HuH-7.5 (cell line): ENCODE data around the gene FRMD3.
"Not testable (repeated sequence)": the region's sequence is repeated elsewhere in the genome, so short reads cannot be mapped to it uniquely, and the experiment has no call there.

ENCODE experiments used
- DNase-seq: peaks from one replicate; pipeline ENCODE4 v3.0.0; 2011; ENCODE audit warnings: low spot score

Gene FRMD3

DNA sequence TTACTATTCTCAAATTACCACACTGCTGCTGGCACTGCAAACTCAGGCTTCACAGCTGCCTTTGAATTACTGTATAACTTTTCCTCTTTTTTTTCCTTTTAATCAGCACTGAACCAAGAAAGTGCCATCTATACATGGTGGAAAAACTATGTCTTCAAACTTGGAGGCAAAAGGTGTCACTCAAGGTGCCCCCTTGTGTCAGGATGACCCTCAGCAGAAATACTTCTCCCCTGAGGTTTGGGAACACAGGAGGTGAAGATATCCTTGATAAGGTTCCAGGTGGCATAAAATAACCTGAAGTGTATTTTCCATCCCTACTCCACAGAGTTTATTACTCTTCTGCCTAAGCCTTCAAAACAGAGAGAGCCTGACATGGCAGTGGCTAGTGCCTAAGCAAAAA lies 14.5 kb downstream of the FRMD3 start:
- DNase-seq, result no peak

DNA sequence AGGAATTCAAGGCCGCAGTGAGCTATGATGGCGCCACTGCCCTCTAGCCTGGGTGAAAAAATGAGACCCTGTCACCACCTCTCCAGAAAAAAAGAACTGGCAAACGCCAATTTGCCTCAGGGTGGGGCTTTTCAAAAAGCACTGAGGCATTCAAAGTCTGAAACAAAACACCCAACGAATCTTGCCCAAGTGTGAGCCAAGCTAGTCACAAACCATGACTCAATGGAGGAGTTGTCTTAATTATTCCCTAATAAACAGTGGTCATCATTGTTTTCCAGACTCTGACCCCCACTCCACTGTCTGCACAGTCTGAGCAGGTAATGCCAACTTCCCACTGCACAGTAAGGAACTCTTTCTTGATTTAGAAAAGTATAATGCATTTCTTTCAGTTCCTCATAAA lies 16.8 kb downstream of the FRMD3 start:
- no peak for DNase-seq

DNA sequence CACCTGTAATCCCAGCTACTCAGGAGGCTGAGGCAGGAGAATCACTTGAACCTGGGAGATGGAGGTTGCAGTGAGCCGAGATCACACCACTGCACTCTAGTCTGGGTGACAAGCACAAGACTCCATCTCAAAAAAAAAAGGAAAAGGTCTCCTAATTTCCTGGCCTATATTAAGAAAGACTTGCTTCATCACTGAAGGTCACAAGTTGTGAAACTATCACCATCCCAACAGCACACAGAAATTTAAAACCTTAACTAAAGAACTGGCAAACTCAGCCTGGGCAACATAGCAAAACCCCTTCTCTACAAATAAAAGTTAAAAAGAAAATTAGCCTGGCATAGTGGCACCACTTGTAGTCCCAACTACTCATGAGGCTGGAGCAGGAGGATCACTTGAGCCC lies 17.2 kb downstream of the FRMD3 start:
- no peak for DNase-seq

DNA sequence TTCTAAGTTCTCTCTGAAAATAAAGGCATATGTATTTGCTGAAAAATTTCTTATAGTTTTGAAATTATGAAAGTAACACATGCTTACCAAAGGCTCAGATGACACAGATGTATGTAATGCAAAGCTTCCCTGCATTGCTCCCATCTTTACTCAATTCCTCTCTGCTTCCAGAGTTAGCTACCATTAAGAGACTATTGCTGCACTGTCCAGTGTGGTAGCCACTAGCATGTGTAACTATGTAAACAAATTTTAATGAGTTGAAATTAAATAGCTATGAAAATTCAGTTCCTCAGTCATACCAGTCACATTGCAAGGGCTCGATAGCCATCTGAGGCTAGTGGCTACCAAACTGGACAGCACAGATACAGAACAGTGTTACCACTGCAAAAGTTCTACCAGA lies 17.9 kb downstream of the FRMD3 start:
- no peak for DNase-seq

DNA sequence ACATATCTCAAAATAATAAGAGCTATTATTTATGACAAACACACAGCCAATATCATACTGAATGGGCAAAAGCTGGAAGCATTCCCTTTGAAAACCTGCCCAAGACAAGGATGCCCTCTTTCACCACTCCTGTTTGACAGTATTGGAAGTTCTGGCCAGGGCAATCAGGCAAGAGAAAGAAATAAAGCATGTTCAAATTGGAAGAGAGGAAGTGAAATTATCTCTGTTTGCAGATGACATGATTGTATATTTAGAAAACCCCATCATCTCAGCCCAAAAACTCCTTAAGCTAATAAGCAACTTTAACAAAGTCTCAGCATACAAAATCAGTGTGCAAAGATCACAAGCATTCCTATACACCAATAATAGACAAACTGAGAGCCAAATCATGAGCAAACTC lies 20.2 kb downstream of the FRMD3 start:
- not testable (repeated sequence) for DNase-seq

DNA sequence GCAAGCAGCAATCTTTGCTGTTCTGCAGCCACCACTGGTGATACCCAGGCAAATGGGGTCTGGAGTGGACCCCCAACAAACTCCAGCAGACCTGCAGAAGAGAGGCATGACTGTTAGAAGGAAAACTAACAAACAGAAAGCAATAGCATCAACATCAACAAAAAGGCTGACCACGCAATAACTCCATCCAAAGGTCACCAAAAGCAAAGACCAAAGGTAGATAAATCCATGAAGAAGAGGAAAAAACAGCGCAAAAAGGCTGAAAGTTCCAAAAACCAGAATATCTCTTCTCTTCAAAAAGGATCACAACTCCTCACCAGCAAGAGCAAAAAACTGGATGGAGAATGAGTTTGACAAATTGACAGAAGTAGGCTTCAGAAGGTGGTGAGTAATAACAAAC lies 23.4 kb downstream of the FRMD3 start:
- no peak for DNase-seq

DNA sequence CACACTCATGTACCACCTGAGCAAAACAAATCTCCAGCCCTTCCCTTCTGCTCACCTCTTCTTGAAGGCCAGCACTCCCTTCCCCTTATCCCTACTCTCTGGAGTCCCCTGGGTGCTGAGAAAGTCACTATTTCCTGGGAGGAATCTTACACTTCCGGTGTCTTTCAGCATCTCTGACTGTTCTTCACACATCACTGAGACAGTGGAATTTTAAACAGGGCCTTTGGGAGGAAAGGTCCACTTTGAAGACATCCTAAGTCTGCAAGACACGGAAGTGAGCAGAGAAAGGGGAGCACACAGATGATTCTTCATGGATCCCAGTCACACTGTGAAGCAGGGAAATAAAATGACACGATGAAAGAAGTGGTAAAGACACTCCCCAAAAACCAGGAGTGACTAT lies 25.6 kb downstream of the FRMD3 start:
- DNase-seq, result no peak

DNA sequence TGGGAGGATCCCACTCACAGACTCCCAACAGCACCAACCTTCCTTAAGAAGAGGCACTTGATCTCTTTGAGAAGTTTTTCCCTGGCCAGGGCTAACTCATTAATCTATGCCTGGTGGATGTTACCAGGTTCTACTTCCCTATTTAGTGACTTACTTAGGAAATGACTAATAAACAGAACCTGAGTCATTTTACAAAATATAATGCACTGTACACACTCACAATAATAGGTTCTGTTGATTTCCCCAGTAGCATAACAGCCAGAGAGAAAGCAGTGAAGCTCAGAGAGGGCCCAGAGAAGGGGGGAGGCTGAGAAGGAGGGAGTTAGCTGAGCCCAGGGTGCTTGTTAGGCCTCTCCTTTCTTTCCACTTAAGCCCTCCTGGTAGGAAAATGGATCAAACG lies 27.1 kb downstream of the FRMD3 start:
- no peak for DNase-seq

DNA sequence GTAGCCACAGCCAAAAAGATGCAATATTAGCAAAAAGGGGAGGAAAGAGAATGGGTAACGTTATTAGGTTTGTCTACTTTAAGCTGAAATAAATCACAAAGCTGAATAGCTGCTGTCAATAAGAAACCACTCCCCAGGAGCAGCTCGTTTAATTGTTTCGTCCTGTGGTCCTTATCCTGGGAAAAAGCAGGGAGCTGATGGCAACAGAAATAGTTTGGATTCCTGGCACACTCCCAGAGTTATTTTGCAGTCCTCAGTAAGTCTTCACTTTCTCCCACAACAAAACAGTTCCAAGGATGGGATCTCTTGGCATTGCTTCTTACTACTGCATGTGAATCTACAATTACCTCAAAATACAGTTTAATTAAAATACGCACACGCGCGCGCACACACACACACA lies 28.8 kb downstream of the FRMD3 start:
- no peak for DNase-seq

DNA sequence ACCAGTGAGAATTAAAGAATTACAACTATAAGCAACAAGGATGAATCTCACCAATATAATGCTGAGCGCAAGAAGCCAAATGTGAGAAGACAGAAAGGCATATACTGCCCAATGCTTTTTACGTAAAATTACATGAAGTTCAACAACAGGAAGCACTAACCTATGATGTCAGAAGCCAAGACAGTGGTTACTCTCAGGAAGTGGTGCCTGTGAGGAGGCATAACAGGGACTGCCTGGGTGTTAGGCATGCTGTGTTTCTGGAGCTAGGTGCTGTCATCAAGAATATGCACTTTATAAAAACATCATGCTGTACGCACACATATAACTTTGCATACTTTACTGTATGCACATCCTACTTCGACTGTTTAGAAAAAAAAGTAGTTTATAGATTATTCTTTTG lies 30.1 kb downstream of the FRMD3 start:
- DNase-seq, result no peak

DNA sequence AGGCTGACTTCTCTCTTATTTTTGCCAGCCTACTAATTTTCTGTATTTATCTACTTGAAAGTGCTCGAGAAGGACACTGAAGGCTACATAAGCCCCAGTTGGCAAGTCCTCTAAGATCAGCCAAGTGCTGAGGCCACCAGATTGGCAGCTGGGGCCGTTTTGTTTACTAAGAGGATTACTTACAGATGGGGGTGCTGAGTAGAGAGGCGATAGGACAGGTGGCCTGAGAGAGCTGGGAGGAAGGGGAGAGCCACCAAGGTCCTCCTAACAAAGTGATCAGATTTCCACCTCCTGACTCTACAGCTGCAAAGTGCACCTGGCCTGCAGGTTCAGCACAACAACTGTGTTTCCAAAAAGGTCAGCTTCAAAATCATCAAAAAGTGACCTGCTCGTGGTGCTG lies 32.9 kb downstream of the FRMD3 start:
- DNase-seq, result no peak

DNA sequence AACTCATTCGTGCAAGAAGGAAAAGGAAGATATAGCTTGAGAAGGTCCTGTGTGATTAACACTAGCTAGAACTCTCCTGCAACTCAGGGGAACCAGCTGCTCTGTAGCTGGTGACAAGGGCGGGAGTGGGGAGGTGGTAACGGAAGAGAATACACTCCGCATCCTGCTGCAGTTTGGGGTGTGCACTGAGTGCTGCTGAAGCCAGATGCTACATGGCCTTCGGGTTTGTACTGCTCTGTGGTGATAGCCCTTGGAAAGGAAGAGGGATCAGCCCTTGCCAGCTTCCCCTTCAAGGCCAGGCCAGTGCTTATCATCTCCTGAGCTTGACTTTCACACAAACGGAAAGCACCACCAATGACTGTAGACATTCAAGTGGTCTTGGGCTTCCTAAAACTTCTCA lies 34.3 kb downstream of the FRMD3 start:
- no peak for DNase-seq

DNA sequence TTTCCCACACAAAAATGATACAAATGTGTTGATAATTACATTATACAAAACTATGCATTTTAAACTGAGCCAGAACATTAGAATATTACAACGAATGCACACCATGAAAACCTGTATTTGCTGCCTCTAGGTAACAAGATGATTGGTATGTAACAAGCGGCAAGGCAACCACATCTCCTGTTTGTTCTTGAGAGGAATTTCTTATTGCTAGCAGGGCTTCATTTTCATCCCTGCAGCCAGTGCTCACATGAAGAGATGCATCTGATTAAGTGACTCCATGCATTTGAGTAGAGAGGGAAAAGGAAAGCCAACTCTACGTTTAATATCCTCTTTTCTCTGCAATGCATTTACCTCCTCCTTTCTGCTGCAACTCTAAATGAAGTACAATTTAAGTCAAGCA lies 36.6 kb downstream of the FRMD3 start:
- DNase-seq, result no peak

DNA sequence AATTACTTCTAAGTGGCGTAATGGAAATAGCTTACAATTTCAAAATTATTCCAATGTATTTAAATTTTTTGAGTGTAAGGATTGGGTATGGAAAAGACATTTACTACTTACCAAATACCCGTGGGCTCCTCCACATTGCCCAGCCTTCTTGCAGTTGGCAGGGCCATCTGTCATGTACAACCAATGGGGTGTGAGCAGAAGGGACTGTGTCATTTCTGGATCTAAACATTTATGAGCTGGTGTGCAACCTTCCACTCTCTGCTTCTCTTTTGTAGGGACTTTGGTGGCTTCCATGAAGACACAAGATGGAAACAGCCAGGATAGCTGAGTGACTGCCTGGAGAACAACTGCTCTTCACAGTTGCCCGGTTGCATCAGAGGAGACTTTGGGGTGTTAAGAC lies 40.8 kb downstream of the FRMD3 start:
- no peak for DNase-seq

DNA sequence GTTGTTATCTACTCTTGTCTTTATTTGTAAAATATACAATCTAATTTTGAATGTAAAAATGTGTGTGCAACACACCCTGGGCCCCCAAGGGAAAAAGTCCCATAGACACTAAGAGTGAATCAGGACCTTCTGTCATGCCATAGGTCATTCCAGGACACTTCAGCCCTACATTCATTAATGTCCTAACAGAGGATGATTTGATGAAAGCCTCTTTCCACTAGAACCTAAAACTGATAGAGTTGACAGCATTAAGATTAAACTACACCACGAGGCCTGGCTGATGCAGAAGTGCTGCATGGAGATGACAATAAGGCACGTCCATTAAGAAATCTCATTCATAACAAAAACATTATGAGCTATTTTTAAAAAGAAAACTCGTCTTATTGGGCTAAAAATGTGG lies 46.2 kb downstream of the FRMD3 start:
- no peak for DNase-seq

DNA sequence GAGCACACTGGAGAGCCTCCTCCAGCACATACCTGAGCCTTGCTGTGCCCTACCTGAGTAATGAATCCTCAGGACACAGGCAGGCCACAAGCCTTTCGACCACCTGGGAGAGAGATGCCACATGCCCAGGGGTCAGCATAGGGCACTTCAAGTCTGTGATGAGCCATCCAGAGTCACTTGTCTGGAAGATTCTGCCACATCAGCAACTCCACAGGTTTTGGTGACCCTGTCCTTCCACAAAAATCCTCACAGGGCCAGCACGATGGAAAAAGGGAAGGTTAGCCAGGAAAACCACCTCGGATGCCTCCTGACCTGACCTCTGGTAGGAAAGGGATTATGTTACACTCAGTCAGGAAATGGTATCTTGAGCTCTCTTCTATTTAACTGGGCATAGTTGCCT lies 46.8 kb downstream of the FRMD3 start:
- no peak for DNase-seq

DNA sequence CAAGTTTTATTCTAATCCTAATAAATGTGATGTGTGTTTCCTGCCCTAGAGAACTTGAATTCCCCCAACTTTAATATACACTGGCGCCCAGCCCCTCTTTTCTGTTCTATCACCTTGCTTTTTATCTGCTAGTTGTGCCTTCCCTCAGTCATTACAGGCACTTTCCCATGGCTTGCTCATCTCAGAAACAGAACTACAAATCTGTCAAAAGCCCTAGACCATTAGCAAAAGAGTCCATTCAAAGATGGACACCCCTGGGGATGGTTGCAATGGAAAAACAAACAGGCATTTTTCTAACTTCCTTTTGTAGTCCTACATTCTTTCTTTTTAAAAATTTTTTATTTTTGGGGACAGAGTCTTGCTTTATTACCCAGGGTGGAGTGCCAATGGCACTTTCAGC lies 48.2 kb downstream of the FRMD3 start:
- DNase-seq, result no peak

DNA sequence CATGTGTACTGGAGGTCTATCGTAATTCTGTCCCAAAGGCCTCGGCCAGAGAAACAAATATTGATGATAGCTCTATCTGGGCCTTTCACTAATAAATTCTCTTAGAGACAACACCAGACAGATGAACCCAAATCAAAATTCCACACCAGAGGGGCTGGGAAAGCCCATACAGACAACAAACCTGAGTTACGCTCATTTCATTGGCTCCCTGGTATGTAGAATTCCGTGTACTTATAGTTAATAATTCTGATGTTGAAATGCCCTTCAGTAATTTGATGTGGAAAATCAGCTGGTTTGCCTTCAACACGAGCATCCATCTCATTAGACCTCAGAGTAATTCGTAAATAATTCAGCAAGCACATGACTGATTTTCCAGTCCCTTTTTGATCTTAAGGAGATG lies 53.2 kb downstream of the FRMD3 start:
- no peak for DNase-seq

DNA sequence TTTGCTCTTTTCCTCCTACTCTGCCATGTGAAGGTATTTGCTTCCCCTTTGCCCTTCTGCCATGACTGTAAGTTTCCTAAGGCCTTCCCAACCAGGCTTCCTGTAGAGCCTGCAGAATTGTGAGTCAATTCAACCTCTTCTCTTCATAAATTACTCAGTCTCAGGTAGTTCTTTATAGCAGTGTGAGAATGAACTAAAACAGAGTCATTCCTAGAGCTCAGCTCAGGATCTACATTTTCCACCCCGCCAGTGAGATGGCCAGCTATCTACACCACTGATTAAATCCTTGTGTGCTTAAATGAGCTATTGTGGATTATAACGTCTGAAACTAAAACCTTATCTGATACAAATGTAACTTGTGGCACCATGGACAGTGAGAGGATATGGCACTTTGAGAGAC lies 55.0 kb downstream of the FRMD3 start:
- no peak for DNase-seq

DNA sequence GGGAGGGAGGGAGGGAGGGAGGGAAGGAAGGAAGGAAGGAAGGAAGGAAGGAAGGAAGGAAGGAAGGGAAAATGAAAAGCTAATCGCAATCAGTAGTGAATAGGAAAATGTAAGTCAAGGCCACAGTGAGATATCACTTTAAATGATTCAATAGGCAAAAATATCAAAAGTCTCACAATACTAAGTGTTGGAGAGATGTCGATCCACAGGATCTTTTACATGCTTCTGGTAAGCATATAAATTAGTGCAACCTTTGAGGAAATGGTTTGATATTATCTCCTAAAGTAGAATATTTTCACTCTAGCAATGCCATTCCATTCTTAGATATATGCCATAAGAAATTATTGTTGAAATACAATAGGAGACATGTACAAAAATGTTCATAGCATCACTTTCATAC lies 58.4 kb downstream of the FRMD3 start:
- no peak for DNase-seq

DNA sequence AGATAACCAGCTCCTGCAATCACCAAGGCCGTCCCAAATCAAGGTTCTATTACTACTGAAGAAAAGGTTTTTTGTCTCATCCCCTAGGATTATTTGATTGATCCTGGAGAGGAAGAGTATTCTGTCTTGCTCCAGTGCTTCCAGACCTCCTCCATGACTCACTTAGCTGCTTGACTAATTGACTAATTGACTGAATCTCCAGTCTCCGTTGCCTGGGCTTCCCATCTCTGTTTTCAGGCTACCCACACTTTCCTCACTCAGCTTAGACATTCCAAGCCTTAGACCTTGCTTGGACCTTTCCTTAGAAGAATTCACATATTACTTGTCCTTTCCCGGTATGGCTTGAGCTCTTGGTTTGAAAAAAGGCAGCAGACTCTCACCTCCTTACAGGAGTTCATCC lies 60.6 kb downstream of the FRMD3 start:
- no peak for DNase-seq

DNA sequence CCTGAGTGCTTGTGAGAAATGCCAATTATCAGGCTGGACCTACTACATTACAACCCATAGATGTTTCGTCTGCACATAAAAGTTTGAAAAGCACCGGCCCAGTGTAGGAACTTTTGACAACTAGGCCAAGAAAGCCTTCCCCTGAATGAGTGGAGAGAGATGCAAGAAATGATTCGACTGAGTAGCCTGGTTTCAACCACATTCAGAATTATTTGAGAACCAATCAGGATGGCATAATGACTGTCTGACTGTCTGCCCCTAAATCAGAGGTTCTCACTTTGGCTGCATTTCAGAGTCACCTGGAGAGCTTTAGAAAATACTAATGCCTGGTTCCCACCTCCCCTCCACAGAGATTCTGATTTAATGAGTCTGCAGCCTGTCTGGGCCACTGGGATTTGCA lies 61.1 kb downstream of the FRMD3 start:
- DNase-seq, result no peak

DNA sequence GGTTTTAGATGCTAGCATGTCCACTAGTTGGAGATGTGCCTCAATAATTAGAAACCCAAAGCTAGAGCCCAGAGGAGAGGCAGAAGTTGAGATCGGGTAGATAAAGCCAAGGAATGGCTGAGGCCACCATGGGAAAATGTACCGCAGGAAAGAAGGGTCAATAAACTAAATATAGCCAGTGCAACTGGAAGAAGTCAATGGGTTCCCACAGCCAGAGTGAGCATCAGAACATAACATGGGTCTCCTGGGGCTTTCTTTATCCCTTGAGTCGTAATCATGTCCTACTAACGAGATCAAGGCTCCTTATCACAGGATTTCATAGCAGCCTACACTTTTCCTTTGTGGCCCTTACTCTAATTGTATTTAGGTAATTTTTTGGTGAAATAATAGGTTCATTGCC lies 61.7 kb downstream of the FRMD3 start:
- DNase-seq, result no peak

DNA sequence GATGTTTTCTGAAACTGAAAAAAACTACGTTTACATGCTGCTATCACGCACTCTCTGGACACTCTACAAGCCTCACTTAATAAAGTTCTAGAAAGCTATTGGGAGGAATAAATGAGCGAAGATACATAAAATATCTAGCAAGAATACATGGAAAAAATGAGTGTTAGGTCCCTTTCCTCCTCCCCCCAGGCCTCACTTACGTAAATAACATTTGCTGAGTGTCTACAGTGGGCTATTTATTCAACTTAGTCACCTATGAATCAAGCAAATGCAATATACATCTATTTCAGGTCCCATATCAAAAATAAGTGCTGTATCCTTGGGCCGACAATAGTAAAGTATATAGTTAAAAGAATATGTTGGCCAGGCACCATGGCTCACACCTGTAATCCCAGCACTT lies 62.5 kb downstream of the FRMD3 start:
- DNase-seq, result no peak

DNA sequence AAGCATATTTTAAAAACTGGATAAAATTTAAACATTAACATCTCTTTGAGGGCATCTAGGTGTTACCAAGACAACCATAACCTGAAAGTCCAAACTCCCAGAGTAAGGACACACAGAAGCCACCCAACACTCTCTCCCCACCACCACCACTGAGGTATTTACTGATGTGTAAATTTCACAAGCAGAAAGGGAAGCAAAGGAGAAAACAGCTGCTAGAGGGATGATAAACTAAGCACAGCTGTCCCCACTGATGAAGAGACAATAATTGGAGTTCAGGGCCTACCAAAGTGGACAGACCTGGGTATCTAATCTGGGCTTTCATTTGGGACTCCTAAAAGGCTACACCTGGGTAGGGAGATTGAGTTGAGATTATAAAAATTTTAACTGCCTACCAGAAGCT lies 63.6 kb downstream of the FRMD3 start:
- no peak for DNase-seq
